Measurements from ENCODE around the gene ACKR2. TPM values are rescaled to one million over a fixed set of nuclear protein-coding genes. Genes with fewer than 3 reads are reported as not detected.

The ACKR2 gene
- total RNA-seq, 1 experiment from 2014 or later = not detected

Other genes starting within 250 kb of the ACKR2 start
- 24.8 and 27.2 TPM in 2 replicates for gene SEC22C, start 227.5 kb upstream of the ACKR2 start, total RNA-seq (2014; rRNA removed; shearing (Covaris generic))
- 36.6 and 38.5 TPM in 2 replicates for gene SS18L2, start 218.6 kb upstream of the ACKR2 start, total RNA-seq (2014; rRNA removed; shearing (Covaris generic))
- gene NKTR, start 208.8 kb upstream of the ACKR2 start, total RNA-seq (2014; rRNA removed; shearing (Covaris generic)) = 25.9 and 40.6 TPM in 2 replicates
- gene ZBTB47, start 155.7 kb upstream of the ACKR2 start, total RNA-seq (2014; rRNA removed; shearing (Covaris generic)) = 3.5 and 4.0 TPM in 2 replicates
- gene KLHL40, start 123.9 kb upstream of the ACKR2 start, total RNA-seq (2014; rRNA removed; shearing (Covaris generic)) = 0.59 and 0.71 TPM in 2 replicates
- gene HHATL, start 106.6 kb upstream of the ACKR2 start, total RNA-seq (2014; rRNA removed; shearing (Covaris generic)) = not detected in 2 replicates
- gene CCDC13, start 36.2 kb upstream of the ACKR2 start, total RNA-seq (2014; rRNA removed; shearing (Covaris generic)) = 0.33 and 0.34 TPM in 2 replicates
- 155 and 171 TPM in 2 replicates for gene HIGD1A, start 5.0 kb upstream of the ACKR2 start, total RNA-seq (2014; rRNA removed; shearing (Covaris generic))
- not detected in 2 replicates for gene CYP8B1, start 66.4 kb downstream of the ACKR2 start, total RNA-seq (2014; rRNA removed; shearing (Covaris generic))
- gene ZNF662, start 96.7 kb downstream of the ACKR2 start, total RNA-seq (2014; rRNA removed; shearing (Covaris generic)) = not detected in 2 replicates
- not detected in 2 replicates for gene GASK1A, start 169.9 kb downstream of the ACKR2 start, total RNA-seq (2014; rRNA removed; shearing (Covaris generic))

Measured in SJCRH30 (cell line).